Fibroblast of skin of right quadriceps (primary cell): ENCODE measurements around the gene CENPQ.

Experiments used
- DNase-seq: peaks from one replicate; pipeline ENCODE4 v3.0.0-alpha.2; 2013

Gene CENPQ

GRCh38 chr6:49541936-49542335, 78.8 kb downstream of the CENPQ start:
- no peak for DNase-seq
